ENCODE data around the gene COMMD6.

- no peak for TF ChIP-seq CTCF (IDR thresholded peaks at IDR 0.05)
- TF ChIP-seq POLR2A (IDR thresholded peaks at IDR 0.05), result no peak
These were observed 26.5 kb downstream of the COMMD6 start for GRCh38 chr13:75511051-75511625.

Measured in testis (tissue), 2 donors.